ENCODE data around the gene JARID2.

DNA sequence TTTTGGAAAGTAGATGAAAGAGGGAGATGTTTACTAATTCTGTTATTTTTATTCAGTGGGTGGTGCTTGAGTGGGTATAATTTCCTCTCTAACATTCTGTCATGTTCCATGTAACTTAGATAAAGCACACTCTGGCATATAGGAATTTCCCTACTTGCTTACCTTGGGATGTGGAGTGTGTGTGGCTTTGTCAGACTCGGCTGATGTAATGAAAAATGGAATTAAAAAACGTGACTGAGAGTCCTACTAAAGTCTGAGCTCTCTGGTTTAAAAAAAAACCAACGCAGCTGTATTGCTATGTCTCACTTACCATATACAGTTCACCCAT is 98.3 kb downstream of the JARID2 start:
- TF ChIP-seq POLR2AphosphoS2 (IDR thresholded peaks at IDR 0.05; ENCODE audit: low read depth, low read length) (no peak), RAD21 (IDR thresholded peaks at IDR 0.05; ENCODE audit: insufficient read depth, low read depth, low read length) (no peak)
- TF ChIP-seq, protein P1, sequence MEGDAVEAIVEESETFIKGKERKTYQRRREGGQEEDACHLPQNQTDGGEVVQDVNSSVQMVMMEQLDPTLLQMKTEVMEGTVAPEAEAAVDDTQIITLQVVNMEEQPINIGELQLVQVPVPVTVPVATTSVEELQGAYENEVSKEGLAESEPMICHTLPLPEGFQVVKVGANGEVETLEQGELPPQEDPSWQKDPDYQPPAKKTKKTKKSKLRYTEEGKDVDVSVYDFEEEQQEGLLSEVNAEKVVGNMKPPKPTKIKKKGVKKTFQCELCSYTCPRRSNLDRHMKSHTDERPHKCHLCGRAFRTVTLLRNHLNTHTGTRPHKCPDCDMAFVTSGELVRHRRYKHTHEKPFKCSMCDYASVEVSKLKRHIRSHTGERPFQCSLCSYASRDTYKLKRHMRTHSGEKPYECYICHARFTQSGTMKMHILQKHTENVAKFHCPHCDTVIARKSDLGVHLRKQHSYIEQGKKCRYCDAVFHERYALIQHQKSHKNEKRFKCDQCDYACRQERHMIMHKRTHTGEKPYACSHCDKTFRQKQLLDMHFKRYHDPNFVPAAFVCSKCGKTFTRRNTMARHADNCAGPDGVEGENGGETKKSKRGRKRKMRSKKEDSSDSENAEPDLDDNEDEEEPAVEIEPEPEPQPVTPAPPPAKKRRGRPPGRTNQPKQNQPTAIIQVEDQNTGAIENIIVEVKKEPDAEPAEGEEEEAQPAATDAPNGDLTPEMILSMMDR (IDR thresholded peaks at IDR 0.05 in 2 of 3, conservative IDR thresholded peaks at IDR 0.05 in 1 of 3; ENCODE audit: control insufficient read depth in 2 of 3, extremely low read depth in 1 of 3, insufficient read depth in 1 of 3, low read depth in 3 of 3, low read length in 3 of 3) = no peak
